PC-9 (cell line): ENCODE measurements around the gene PTPRM. TPM values are rescaled to one million over a fixed set of nuclear protein-coding genes. Genes with fewer than 3 reads are reported as not detected.

Source experiments
- BruUV-seq: library from RNA; stranded (reverse); fragments of 400-500 nt; replicated peaks from 2 replicates; lab custom pipeline; 2021; lab: Mats Ljungman, UMichigan
- CTCF ChIA-PET: fragments of 300-600 bp; sonication (Branson Sonifier 250); formaldehyde crosslinking; loops from one replicate; lab custom pipeline; 2022; ENCODE audit warnings: antibody characterized with exemption; lab: Charles Lee
- POLR2A ChIA-PET: fragments of 300-600 bp; sonication (Branson Sonifier 250); formaldehyde crosslinking; loops from one replicate; lab custom pipeline; 2022; ENCODE audit warnings: antibody characterized with exemption; ENCODE audit not compliant: unreplicated experiment; lab: Charles Lee
- DNase-seq, 2 experiments: peaks; one replicate each; pipeline versions ENCODE4 v3.0.0 to v3.0.0-alpha.2; 2015 to 2022; ENCODE audit warnings: mixed read lengths in 1 of 2
- H2AFZ ChIP-seq: fragments of 200-600 bp; sonication (generic); 2 replicates; pipeline ENCODE4 v1.8.1; 2017; ENCODE audit warnings: antibody characterized with exemption
- H3F3A ChIP-seq: fragments of 200-600 bp; sonication (generic); 2 replicates; pipeline ENCODE4 v1.8.1; 2017; ENCODE audit warnings: antibody characterized with exemption, mild to moderate bottlenecking, low read depth; ENCODE audit not compliant: insufficient read depth
- H3K27ac ChIP-seq: fragments of 200-600 bp; sonication (generic); 2 replicates; pipeline ENCODE4 v1.6.1; 2016; ENCODE audit warnings: mixed run types
- H3K27me3 ChIP-seq: fragments of 200-600 bp; sonication (generic); 2 replicates; pipeline ENCODE4 v1.6.1; 2016; ENCODE audit warnings: low read depth, mixed run types; ENCODE audit not compliant: insufficient read depth
- H3K36me3 ChIP-seq: fragments of 200-600 bp; sonication (generic); 2 replicates; pipeline ENCODE4 v1.6.1; 2016; ENCODE audit warnings: low read depth, mixed run types
- H3K4me1 ChIP-seq: fragments of 200-600 bp; sonication (generic); replicated peaks from 2 replicates; pipeline ENCODE4 v1.6.1; 2016; ENCODE audit warnings: mixed run types; ENCODE audit not compliant: insufficient read depth
- H3K4me2 ChIP-seq: fragments of 200-600 bp; sonication (generic); 2 replicates; pipeline ENCODE4 v1.6.1; 2017; ENCODE audit warnings: mixed run types
- H3K4me3 ChIP-seq: fragments of 200-600 bp; sonication (generic); 2 replicates; pipeline ENCODE4 v1.6.1; 2016; ENCODE audit warnings: mixed run types
- H3K79me2 ChIP-seq: fragments of 200-600 bp; sonication (generic); 2 replicates; pipeline ENCODE4 v1.6.1; 2017; ENCODE audit warnings: low read depth, mixed run types
- H3K9me2 ChIP-seq: fragments of 200-600 bp; sonication (generic); 2 replicates; pipeline ENCODE4 v1.8.1; 2017; ENCODE audit warnings: mild to moderate bottlenecking; ENCODE audit not compliant: insufficient read depth
- H3K9me3 ChIP-seq: fragments of 200-600 bp; sonication (generic); 2 replicates; pipeline ENCODE4 v1.8.1; 2016; ENCODE audit warnings: low read depth; ENCODE audit not compliant: insufficient read depth
- H4K20me1 ChIP-seq: fragments of 200-600 bp; sonication (generic); 2 replicates; pipeline ENCODE4 v1.8.1; 2017; ENCODE audit not compliant: insufficient read depth
- EZH2 ChIP-seq: fragments of 200-600 bp; sonication (generic); IDR thresholded peaks from 2 replicates; pipeline ENCODE4 v1.8.0; 2017; ENCODE audit warnings: antibody characterized with exemption, low read depth
- intact Hi-C: fragments of 100-400 bp; cut with micrococcal nuclease; formaldehyde crosslinking; loops from one replicate; pipeline ENCODE4 v1.10.0; 2022; ENCODE audit not compliant: unreplicated experiment
- total RNA-seq: library from RNA; stranded (reverse); gene quantifications from 2 replicates; pipeline ENCODE4 v1.2.3, GENCODE V29; 2021
- TF ChIP-seq, protein P1 (sequence below): fragments of 200-600 bp; sonication (generic); conservative IDR thresholded peaks from 2 replicates; pipeline ENCODE4 v1.6.1; 2017; ENCODE audit warnings: mixed run types, antibody characterized with exemption, mild to moderate bottlenecking, moderate library complexity

Gene PTPRM
- total RNA-seq, 1 experiment from 2014 or later, result 32.5 TPM

DNA sequence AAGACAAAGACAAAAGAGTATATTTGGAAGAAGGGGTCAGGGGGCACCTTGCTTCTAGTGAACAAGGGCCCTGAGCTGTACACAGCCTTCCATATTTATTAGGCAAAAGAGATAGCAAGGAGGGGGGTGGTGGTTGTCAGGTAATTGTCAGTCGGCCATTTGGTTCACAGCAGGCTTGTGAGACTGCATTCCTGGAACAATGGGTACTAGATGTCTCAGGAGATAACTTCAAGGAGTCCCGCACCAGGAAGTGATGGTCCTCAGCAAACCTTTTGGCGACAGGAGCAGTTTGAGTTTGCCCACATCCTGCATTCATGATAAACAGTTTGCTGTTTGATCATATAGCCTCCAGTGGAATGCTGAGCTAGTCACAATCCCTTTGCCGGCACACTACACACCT lies 665.7 kb downstream of the PTPRM start:
- Histone ChIP-seq H3F3A (no peaks in the 10 kb centered on the region; the same call in 1 of the 2 replicates), H2AFZ (no peak overlapping the region), H3K4me3 (no peak overlapping the region), H3K27ac (no peak overlapping the region), H3K9me3 (no peaks in the 10 kb centered on the region), H3K4me1 (peaks cover 15% of the 10 kb centered on the region), H3K36me3 (no peaks in the 10 kb centered on the region), H3K79me2 (no peaks in the 10 kb centered on the region), H4K20me1 (0 out of 2 replicates have a peak, but pooled peaks cover 4% of the 10 kb centered on the region), H3K4me2 (no peak overlapping the region), H3K27me3 (no peaks in the 10 kb centered on the region), H3K9me2 (peaks cover 5% of the 10 kb centered on the region; the same call in 1 of the 2 replicates)
- peak; percentile 61 to 62 for DNase-seq
- intact Hi-C loops, result loop anchor here (5.0 kb wide), 1 partner anchor 110 kb away; no protein-coding TSS in a partner anchor
- CTCF ChIA-PET, result no interaction called here
- TF ChIP-seq, protein P1, sequence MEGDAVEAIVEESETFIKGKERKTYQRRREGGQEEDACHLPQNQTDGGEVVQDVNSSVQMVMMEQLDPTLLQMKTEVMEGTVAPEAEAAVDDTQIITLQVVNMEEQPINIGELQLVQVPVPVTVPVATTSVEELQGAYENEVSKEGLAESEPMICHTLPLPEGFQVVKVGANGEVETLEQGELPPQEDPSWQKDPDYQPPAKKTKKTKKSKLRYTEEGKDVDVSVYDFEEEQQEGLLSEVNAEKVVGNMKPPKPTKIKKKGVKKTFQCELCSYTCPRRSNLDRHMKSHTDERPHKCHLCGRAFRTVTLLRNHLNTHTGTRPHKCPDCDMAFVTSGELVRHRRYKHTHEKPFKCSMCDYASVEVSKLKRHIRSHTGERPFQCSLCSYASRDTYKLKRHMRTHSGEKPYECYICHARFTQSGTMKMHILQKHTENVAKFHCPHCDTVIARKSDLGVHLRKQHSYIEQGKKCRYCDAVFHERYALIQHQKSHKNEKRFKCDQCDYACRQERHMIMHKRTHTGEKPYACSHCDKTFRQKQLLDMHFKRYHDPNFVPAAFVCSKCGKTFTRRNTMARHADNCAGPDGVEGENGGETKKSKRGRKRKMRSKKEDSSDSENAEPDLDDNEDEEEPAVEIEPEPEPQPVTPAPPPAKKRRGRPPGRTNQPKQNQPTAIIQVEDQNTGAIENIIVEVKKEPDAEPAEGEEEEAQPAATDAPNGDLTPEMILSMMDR, result no peak
- no peak for TF ChIP-seq EZH2
- BruUV-seq, result no TSS peak
- POLR2A ChIA-PET, result interaction anchor here (0.6 kb wide), 1 partner anchor 62 kb away, joined by 5 read pairs; no protein-coding TSS in a partner anchor

DNA sequence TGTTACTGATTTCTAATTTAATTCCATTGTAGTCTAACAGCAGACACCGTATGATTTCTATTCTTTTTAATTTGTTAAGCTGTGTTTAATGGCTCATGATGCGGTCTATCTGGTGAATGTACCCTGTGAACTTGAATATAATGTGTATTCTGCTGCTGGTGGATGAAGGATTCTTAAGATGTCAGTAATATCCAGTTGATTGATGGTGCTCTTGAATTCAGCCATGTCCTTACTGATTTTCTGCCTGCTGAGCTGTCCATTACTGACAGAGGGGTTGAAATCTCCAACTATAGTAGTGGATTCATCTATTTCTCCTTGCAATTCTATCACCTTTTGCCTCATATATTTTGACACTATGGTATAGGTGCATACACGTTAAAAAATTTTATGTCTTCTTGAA lies 668.8 kb downstream of the PTPRM start:
- H3K4me3 ChIP-seq, result no peak overlapping the region
- TF ChIP-seq, protein P1, result no peak
- no peak for TF ChIP-seq EZH2
- no peaks in the 10 kb centered on the region for H3K36me3 ChIP-seq
- CTCF ChIA-PET, result no interaction called here
- BruUV-seq, result no TSS peak
- H3K9me2 ChIP-seq, result peaks cover 5% of the 10 kb centered on the region; the same call in 1 of the 2 replicates
- 0 out of 2 replicates have a peak, but pooled peaks cover 4% of the 10 kb centered on the region for H4K20me1 ChIP-seq
- H3K4me1 ChIP-seq, result peaks cover 4% of the 10 kb centered on the region; the same call in 1 of the 2 replicates
- H3K79me2 ChIP-seq, result no peaks in the 10 kb centered on the region
- intact Hi-C loops, result no loop called here
- no peak for DNase-seq
- H3K9me3 ChIP-seq, result no peaks in the 10 kb centered on the region
- H3F3A ChIP-seq, result no peaks in the 10 kb centered on the region
- POLR2A ChIA-PET, result no interaction called here
- no peak overlapping the region for H2AFZ ChIP-seq
- no peak overlapping the region for H3K4me2 ChIP-seq
- H3K27me3 ChIP-seq, result no peaks in the 10 kb centered on the region
- H3K27ac ChIP-seq, result no peak overlapping the region

DNA sequence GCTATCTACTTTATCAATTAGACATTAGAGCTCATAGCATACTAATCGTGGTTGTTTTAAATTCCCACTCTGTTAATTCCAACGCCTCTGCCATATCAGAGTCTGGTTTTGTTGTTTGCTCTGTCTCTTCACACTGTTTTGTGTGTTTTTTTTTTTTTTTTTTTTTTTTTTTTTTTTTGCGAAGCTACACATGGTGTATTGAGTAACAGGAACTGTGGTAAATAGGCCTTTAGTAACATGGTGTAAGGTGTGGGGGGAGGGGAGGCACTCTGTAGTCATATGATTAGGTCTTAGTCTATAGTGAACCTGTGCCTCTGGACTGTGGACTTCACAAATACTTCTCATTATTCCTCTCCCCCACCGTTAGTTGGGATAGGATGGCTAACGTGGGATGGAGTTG lies 671.4 kb downstream of the PTPRM start:
- Histone ChIP-seq H3K4me2 (no peak overlapping the region), H3K36me3 (no peaks in the 10 kb centered on the region), H3K27me3 (no peaks in the 10 kb centered on the region), H3K9me3 (no peaks in the 10 kb centered on the region), H2AFZ (no peak overlapping the region), H3K27ac (no peak overlapping the region), H3K79me2 (no peaks in the 10 kb centered on the region), H3K4me3 (no peak overlapping the region), H4K20me1 (0 out of 2 replicates have a peak, but pooled peaks cover 4% of the 10 kb centered on the region), H3F3A (no peaks in the 10 kb centered on the region), H3K9me2 (peaks cover 5% of the 10 kb centered on the region; the same call in 1 of the 2 replicates), H3K4me1 (no peaks in the 10 kb centered on the region)
- ChIA-PET CTCF (no interaction called here), POLR2A (no interaction called here)
- intact Hi-C loops, result no loop called here
- no peak for DNase-seq
- BruUV-seq, result no TSS peak
- TF ChIP-seq, protein P1, result no peak
- TF ChIP-seq EZH2, result no peak
